ENCODE measurements around the gene BNIP2.
"Not testable (repeated sequence)": the region's sequence is repeated elsewhere in the genome, so short reads cannot be mapped to it uniquely, and the experiment has no call there.

Gene BNIP2, protein sequence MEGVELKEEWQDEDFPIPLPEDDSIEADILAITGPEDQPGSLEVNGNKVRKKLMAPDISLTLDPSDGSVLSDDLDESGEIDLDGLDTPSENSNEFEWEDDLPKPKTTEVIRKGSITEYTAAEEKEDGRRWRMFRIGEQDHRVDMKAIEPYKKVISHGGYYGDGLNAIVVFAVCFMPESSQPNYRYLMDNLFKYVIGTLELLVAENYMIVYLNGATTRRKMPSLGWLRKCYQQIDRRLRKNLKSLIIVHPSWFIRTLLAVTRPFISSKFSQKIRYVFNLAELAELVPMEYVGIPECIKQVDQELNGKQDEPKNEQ

DNA sequence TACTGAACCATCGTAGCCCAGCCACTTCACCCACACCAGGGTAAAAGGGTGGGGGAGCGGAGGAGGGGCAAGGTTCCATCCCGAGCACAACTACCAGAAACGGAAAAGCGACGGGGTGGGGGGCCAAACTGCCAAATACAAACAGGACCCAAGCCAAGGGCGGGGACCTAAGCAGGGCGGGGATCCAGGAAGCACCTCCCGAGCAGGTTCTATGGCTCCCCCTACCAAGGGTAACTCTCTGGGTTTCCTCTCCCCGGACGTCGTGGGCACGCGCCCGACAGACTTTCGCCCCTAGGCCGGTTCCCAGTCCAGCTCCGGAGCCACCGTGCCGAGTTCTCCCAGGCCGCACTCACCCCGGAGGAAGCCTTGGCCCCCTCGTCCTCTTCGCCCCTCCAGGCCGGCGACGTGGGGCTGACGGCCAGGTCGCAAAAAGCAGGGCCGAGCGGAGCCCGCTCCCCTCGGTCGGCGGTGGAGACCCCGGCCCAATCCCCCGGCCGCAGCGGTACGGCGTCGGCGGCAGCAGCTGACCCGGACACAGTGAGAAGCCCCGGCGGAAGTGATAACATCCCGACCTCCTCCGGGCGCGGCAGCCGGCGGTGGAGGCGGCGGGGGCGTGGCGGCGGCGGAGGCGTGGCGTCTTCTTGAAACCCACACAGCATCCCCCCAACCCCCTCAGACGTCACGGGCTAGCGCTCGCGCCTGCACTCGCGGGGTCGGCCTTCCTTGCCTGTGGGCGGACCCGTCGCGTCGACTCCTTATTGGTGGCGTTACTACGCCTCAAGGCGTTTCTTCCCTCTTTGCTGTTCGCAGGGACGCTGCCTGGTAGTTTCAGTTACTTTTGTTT lies at the start of gene BNIP2:
Gene BNIP2, minus strand, starts transcription at position 539 of the 844 bp plus-strand sequence. CDS start 6,863 bp downstream, outside the sequence.
- DNase-seq = peak; percentile 88 to 91

DNA sequence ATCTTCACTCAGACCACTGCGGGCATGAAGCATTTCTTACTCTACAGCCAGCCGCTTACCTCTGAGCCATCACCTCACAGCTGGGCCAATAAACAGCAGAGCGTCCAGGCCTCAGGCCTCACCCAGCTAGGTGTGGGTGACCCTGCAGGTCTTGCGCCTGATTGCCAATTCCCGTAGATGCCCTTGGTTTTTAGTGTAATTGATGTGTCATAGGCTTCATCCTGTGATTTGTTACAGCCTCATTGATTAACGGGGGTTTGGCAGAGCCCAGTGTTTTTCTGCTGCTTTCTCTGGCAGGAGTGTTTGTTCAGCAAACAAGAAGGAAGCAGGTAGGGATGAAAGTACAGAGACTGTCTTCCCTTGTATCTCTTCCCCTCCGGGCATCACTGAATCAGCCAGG lies 49.6 kb upstream of the BNIP2 start:
- DNase-seq = no peak

DNA sequence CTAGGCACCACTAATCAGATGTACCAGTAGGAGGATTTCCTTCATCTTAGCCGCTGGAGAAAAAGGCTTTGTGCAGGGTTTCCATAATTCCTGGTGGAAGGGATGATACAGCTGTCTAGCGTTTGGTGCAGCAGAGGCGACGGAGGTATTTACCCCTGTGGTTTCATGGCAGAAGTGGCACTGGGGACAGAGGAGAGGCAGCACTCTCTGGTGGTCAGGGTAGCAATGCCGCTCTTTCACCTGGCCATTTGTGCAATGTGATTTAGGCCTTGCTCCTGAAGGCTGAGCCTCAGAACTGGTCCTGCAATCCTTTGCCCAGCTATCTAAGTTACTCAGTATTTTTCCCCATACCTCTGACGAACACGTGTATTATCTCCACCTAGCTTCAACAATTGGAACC lies 47.1 kb upstream of the BNIP2 start:
- no peak for DNase-seq

DNA sequence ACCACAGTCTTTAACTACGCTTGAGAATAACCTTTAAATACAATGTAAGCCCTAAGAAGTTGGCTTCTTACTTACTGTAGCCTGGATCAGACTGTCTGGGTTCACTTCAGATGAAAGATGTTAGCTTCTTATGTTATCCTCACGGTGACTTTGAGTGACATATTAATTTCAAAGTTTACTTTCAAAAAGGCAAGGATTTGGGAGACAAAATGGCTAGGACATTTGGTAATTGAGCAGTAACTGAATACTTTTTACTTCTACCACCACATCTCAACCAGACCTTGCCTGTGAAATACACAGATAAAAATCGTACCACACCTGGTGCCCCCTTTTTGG lies 36.0 kb upstream of the BNIP2 start:
- DNase-seq = no peak

DNA sequence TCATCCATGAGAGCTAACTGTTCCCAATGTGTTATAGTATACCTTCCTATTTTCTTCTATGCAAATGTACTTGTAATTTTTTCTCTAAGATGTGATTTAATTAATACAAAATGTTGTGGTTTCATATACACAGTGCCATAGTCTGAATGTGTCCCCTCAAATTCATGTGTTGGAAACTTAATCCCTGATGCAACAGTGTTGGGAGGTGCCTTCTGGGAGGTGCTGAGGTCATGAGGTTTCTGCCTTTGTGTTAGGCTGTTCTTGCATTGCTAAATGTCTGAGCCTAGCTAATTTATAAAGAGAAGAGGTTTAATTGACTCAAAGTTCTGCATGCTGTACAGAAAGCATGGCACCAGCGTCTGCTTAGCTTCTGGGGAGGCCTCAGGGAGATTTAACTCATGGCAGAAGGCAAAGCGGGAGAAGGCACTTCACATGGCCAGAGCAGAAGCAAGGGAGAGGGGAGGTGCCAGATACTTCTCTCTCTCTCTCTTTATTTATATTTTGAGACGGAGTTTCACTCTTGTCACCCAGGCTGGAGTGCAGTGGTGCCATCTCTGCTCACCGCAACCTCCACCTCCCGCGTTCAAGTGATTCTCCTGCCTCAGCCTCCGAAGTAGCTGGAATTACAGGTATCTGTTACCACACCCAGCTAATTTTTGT lies 34.7 kb upstream of the BNIP2 start:
- DNase-seq = no peak

DNA sequence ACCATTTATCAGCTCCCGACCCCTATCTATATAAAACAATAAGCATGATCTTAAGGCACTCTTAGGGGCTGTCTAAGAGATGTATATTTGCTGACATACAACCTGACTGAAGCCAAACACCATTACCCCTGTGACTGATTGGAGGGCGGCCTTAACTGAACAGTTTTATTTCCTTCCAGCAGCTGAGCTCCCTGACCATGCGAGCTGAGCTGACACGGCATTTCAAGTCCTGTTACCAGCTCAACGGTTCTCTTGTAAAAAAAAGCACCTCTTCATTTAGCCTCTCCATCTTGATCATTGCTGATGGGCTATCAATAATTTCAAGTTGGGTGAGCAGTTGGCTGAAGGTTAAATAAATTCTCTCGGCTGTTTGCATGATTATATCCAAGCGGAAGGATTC lies 33.4 kb upstream of the BNIP2 start:
- no peak for DNase-seq

DNA sequence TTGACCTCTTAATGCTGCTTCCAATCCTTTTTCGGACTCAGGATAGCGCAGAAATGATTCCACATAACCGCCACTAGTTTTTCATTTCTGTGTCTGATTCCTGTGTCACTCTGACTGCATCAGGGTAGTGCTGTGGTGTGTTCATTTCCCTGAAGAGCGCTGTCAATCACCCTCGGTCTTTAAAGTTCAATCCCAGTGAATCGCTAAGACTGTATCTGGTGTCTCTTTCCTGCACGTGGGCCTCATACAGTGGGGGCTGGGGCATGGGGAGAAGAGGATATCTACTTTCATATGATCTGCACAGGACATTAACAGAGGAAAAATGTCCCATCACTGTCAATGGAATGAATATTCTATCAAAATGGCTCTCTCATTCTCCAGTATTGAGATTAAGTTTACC lies 32.9 kb upstream of the BNIP2 start:
- no peak for DNase-seq

DNA sequence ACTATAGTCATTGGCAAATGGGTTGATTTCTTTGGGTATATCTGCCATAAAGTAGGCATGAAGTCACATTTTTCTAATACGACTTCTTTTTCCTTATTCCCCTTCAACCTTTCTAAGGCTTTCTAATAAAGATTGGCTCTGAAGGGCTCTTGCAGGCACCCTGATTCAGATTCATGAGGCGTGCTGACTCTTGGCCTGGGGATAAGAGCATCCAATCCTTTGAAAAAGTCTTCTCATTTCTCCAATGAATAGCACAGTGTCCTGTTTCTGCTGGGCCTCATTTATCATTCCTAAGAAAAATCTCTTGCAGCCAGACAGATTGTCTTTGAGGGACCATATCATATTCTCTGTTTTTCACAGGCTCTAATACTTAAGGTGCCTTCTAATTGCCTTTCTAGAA lies 32.3 kb upstream of the BNIP2 start:
- DNase-seq = no peak

DNA sequence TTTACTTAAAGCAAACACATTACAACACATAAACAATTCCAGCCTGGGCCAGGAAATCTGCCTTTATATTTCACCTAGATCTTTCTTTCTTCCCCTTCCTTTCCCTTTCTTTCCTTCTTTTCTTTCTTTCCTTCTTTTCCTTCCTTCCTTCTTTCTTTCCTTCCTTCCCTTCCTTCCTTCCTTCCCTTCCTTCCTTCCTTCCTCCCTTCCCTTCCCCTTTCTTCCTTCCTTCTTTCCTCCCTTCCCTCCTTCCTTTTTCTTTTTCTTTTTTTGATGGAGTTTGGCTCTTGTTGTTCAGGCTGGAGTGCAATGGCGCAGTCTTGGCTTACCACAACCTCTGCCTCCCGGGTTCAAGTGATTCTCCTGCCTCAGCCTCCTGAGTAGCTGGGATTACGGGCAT lies 24.1 kb upstream of the BNIP2 start:
- no peak for DNase-seq

DNA sequence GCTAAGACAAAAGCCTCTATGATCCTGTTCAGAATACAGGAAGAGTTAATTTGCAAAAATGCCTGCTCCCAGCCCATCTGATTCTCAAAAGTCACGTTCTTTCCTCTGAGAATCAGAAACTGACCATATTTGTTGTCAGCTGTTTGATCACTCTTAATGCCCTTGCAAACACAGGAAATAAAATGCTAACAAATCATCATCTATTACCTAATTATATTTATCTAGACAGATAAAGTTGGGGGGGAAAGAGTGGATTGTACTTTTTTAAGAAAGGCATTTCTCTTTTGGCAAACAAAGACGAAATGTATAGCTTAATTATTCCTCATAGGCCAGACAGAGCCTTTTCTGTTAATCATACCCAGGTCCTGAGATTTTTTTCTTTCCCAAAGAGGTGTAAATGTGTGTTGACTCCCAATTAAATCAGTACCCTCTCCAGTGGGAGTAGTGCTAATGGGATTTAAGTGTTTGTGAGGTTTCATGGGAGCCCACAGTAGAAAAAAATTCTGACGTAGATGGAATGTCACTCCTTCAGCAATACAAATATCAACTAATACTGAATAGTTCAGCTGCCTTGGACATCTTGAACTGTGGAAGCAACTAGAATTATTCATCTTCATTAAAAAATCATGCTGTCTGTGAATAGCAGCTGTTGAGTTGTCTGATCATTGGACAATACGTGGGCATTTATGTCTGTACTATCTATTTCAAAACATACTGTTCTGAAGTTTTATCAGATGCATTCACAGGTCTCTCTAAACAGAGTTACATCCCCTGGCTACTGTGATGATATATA lies 22.5 kb upstream of the BNIP2 start:
- no peak for DNase-seq

DNA sequence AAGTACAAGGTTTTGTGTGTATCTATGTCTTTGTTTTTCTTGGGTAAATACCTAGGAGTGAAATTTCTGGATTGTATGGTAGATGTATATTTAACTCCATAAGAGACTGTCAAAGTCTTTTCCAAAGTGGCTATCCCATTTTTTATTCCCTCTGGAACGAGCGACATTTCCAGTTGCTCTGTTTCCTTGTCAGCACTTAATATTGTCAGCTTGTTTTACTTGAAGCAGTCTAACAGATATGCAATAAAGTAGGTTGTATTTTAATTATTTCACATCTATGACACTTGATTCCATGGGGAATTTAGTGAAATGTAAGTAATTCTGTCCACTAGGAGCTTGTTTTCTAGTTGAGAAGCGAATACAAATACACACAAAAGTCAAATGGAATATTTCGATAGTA lies 18.5 kb upstream of the BNIP2 start:
- no peak for DNase-seq

DNA sequence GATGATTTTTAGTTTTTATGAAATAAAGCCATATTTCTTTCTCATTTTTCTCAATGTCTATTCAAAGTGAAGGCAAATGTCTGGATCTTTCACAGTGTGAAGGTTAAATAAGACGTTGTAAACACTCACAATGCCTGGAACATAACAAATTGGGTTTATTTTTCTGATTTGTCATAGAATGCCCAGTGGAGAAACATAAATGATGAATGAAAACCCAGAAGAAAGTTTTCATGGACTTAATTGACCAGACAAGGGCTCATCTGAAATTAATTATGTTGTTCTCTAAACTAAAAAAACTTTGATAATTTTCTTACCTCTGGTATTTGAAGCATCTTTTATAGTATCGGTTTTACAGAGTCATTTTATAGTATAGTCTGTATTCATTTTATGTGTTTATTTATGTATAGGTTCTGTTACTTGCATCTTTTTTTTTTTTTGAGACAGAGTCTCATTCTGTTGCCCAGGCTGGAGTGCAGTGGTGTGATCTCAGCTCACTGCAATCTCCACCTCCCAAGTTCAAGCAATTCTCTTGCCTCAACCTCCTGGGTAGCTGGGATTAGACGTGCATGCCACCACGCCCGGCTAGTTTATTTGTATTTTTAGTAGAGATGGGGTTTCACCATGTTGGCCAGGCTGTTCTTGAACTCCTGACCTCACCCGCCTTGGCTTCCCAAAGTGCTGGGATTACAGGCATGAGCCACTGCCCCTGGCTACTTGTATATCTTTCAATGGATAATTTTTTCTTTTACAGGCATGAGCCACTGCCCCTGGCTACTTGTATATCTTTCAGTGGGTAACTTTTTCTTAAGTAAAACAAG lies 15.1 kb upstream of the BNIP2 start:
- DNase-seq = no peak

DNA sequence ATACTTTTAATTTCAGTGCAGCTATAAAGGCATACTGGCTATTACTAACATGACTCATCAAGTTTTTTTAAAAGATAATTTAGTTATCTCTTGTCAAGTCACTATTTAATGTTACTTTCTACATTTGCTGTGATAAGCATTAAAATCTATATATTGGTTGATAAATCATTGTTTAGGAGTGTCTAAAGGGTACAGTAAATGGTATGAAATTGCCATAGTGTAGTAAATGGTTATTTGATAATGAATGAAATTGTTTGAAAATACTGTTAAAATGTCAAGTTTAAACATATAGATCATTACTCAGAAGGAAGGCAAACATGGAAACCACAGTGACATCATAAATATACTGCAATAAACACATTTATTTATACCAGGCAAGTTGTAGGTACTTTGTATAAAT lies 13.2 kb upstream of the BNIP2 start:
- no peak for DNase-seq

DNA sequence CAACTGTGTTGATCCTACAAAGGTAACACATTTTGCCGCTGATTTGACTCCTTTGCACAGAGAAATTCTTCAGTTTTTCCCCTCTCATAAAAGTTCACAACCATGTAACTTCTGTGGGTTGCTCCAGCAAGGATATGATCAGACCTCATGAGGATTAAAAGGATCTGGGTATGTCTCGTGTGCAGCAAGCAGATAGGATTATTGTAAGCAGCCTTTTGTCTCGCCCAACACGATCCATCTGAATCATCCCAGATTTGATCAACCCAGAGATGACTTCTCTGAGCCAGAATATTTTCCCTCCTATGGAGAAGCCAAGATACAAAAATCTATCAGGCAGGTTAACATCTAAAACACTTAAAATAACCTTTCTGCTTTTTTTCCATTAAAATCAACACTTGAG lies 12.8 kb upstream of the BNIP2 start:
- no peak for DNase-seq

DNA sequence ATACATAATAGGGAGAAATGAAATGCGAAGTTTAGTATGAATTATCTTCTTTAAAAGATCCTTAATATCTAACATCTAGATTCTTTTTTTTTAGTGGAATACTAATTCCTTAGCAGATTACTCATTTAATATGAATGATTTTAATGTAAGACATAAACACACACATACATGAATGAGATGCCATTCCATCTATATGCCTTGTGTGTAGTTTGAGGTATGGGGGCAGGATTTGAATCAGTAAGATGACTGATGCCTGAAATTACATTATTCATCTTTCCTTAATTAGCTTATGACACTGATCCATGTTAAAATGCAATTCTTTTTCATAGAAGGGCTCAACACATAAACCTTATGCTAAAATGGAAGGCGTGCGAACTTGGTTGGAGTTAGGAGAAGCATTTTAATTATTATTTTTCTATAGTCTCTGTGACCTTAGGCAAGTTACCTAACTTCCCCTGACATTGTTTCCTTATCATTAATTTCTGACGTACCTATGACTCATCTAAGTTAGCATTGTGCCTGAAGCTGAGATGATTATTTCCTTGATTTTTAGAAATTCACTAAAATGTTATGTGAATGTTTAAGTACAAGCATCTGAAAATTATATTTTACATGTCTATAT lies 10.8 kb upstream of the BNIP2 start:
- DNase-seq = no peak

DNA sequence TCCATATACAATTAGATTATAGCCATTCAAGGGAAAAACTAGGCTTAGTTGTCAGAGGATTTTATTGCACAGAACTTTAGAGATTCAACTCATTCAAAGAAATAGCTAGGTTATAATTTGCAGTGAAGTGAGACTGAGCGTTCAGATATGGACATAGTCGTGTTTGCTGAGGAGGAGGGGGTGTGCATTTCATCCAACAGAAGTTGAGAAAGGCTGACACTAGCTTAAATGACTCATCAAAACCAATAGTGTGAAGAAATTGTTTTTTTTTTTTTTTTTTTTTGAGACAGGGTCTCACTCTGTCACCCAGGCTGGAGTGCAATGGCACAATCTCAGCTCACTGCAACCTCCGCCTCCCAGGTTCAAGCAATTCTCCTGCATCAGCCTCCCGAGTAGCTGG lies 8.9 kb upstream of the BNIP2 start:
- DNase-seq = not testable (repeated sequence)

DNA sequence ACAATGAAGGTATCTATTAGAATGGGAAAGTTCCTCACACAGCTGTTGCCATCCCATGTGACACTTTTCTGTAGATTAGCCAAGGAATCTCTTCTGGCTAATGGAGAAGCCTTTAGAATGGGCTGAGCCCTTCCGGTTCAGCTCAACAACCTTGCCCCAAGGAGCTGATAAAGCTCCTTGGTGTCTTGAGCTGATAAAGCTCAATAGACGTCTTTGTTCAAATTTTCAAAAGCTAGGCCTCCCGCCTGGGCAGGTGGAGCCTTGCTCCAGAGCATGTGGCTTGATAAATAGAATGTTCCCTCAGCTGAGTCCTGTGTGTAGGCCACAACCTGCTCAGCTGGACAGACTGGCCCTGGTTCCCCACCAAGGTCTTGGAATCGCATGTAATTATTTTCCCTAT lies 7.2 kb upstream of the BNIP2 start:
- no peak for DNase-seq

DNA sequence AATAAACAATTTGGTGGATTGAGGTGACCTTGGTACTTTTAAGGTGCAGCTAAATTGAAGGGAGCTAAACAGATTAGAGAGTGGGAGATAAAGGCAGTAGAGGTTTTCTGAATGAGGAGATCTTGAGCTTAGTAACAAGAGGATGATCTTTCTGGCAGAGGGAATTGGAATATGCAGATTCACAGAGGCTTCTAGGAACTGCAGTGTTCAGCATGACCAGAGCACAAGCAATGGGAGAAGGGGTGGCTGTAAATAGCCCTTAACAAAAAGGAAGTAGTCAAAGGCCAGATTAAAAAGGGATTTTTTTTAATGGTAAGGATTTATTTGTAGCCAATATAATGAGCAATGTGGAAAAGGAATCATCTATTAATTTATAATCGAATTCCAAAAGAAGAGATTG lies 5.7 kb upstream of the BNIP2 start:
- DNase-seq = no peak

DNA sequence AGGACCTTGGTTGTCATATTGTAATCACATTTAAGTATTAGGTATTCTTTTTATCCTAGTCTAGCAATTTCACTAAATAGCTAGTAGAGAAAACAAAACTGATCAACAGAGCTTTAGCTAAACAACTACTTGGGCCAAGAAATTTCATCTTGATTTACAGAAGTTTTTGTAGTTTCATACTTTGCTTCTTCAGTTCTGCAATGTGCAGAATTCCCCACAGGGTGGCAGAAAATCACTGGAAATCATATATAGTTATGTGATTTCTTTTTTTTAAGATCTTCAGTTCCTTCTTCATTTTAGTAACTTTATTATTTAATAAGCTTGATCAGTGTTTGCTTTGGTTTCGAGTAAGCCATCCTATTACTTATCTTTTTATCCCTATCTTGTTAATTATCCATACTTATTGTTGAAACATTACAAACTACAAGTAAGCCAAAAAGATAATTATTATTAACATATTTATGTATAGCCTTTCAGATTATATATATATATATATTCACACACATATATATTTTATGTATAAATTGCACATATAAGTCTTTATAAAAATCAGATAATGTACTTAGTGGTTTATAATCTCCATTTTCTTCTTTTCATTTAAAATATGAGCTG lies 2.2 kb upstream of the BNIP2 start:
- DNase-seq = no peak

DNA sequence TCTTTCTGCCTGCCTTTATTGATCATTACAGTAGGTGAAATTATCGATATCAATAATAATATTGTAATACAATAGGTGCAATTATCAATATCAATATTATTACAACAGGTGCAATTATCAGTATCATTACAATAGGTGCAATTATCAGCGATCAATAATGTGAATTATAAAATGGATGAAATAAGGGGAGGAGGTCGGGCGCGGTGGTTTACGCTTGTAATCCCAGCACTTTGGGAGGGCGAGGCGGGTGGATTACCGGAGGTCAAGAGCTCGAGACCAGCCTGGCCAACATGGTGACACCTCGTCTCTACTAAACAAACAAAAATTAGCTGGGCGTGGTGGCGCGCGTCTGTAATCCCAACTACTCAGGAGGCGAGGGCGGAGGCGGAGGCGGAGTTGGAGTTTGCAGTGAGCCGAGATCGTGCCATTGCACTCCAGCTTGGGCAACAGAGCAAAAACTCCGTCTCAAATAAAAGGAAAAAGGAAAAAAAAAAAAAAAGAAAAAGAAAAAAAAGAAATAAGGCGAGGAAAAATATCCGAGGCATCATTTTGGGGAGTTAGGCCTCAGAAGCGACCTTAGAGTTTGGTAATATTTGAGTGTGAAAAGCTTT lies 611 bp upstream of the BNIP2 start:
- peak in 1 of 2 experiments; percentile 10 for DNase-seq

DNA sequence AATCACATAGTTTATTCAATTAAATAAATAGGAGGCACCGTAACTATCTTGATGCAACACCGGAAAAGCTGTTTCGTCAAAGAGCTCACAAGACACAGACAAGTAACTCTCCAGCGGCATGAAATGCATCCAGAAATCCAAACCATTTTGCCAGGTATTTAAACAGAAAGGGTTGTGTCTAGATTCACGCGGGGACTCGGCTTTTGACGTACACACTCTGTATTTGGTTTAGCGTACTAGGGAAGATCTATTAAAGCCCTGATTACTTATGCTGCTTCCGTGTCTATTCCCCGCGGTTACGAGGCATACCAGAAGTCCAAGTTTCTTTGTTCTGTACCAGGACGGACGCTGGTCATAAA lies 718 bp downstream of the BNIP2 start:
- no peak for DNase-seq
